Measurements from ENCODE around the gene TOPBP1. TPM values are rescaled to one million over a fixed set of nuclear protein-coding genes. Genes with fewer than 3 reads are reported as not detected.

Gene TOPBP1
- total RNA-seq, 1 experiment from 2014 or later: 34.3 TPM

DNA sequence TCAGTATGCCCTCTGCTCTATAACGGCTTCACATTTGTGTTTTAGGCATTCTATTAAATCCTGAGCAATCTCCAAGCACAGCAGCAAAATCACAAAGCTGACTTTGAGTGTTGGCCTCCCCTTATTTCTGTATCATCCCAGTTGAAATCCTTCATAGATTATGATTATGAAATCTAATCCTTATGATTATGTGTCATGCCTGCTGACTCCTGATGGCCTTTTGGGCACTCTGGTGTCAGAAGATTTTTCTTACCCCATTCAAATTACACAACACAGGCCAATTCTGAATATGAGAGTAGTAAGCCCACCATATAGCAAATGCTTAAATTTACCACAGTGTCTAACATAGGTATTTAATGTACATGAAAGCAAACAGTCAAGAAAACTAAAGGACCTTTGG lies 53.9 kb downstream of the TOPBP1 start:
- Mint-ChIP-seq H3K4me1 (no peaks in the 10 kb centered on the region), H3K36me3 (peaks cover 55% of the 10 kb centered on the region), H3K4me3 (no peak overlapping the region), H3K27ac (no peak overlapping the region), H3K27me3 (ENCODE audit: low read depth) (no peaks in the 10 kb centered on the region), H3K9me3 (no peaks in the 10 kb centered on the region)
- CTCF ChIA-PET: no interaction called here
- POLR2A ChIA-PET: no interaction called here
- DNase-seq (ENCODE audit: low spot score): no peak
- no peak for ATAC-seq
- TF ChIP-seq SP1 (CRISPR knock-in tag; conservative IDR thresholded peaks at IDR 0.05) (no peak), FOXP1 (CRISPR knock-in tag; IDR thresholded peaks at IDR 0.05; ENCODE audit: borderline replicate concordance) (no peak), TEAD4 (CRISPR knock-in tag; IDR thresholded peaks at IDR 0.05) (no peak), PRRX2 (CRISPR knock-in tag; IDR thresholded peaks at IDR 0.05) (no peak), ZNF138 (CRISPR knock-in tag; conservative IDR thresholded peaks at IDR 0.05) (no peak), TEAD1 (CRISPR knock-in tag; IDR thresholded peaks at IDR 0.05) (no peak), ZNF416 (CRISPR knock-in tag; IDR thresholded peaks at IDR 0.05) (no peak), ZNF121 (CRISPR knock-in tag; IDR thresholded peaks at IDR 0.05) (no peak), RELA (CRISPR knock-in tag; IDR thresholded peaks at IDR 0.05; ENCODE audit: borderline replicate concordance) (no peak), NR3C1 (CRISPR knock-in tag; conservative IDR thresholded peaks at IDR 0.05; ENCODE audit: low read depth) (no peak)
- TF ChIP-seq, protein P1, sequence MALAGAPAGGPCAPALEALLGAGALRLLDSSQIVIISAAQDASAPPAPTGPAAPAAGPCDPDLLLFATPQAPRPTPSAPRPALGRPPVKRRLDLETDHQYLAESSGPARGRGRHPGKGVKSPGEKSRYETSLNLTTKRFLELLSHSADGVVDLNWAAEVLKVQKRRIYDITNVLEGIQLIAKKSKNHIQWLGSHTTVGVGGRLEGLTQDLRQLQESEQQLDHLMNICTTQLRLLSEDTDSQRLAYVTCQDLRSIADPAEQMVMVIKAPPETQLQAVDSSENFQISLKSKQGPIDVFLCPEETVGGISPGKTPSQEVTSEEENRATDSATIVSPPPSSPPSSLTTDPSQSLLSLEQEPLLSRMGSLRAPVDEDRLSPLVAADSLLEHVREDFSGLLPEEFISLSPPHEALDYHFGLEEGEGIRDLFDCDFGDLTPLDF (CRISPR knock-in tag; IDR thresholded peaks at IDR 0.05): no peak
- TF ChIP-seq, protein P2, sequence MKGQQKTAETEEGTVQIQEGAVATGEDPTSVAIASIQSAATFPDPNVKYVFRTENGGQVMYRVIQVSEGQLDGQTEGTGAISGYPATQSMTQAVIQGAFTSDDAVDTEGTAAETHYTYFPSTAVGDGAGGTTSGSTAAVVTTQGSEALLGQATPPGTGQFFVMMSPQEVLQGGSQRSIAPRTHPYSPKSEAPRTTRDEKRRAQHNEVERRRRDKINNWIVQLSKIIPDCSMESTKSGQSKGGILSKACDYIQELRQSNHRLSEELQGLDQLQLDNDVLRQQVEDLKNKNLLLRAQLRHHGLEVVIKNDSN (CRISPR knock-in tag; IDR thresholded peaks at IDR 0.05): no peak
- TF ChIP-seq, protein P3, sequence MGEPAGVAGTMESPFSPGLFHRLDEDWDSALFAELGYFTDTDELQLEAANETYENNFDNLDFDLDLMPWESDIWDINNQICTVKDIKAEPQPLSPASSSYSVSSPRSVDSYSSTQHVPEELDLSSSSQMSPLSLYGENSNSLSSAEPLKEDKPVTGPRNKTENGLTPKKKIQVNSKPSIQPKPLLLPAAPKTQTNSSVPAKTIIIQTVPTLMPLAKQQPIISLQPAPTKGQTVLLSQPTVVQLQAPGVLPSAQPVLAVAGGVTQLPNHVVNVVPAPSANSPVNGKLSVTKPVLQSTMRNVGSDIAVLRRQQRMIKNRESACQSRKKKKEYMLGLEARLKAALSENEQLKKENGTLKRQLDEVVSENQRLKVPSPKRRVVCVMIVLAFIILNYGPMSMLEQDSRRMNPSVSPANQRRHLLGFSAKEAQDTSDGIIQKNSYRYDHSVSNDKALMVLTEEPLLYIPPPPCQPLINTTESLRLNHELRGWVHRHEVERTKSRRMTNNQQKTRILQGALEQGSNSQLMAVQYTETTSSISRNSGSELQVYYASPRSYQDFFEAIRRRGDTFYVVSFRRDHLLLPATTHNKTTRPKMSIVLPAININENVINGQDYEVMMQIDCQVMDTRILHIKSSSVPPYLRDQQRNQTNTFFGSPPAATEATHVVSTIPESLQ (CRISPR knock-in tag; IDR thresholded peaks at IDR 0.05): no peak

DNA sequence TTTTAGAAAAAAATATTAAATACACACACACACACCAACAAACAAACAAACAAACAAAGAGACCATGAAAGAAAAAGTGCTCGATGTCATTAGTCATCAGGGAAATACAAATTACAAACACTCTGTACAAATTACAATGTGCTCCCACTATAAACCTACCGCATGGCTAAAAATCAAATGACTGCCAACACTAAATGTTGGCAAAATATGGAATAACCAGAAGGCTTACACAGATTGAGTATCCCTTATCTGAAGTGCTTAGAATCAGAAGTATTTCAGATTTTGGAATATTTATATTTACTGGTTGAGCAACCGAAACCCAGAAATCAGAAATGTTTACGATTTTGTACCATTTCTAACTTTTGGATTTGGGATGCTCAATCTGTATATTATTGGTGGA lies 54.8 kb downstream of the TOPBP1 start:
- ChIA-PET CTCF (interaction anchor here (0.6 to 0.7 kb wide), 2 partner anchors 34 to 685 kb away, joined by 3 read pairs; partner anchors contain the start of gene CDV3), POLR2A (no interaction called here)
- Mint-ChIP-seq H3K4me1 (no peaks in the 10 kb centered on the region), H3K27me3 (ENCODE audit: low read depth) (no peaks in the 10 kb centered on the region), H3K27ac (no peak overlapping the region), H3K9me3 (no peaks in the 10 kb centered on the region), H3K4me3 (no peak overlapping the region), H3K36me3 (peaks cover 51% of the 10 kb centered on the region)
- ATAC-seq (no peak), DNase-seq (ENCODE audit: low spot score) (no peak)
- TF ChIP-seq GABPB1 (CRISPR knock-in tag; IDR thresholded peaks at IDR 0.05): no peak
- TF ChIP-seq HMGA2 (CRISPR knock-in tag; IDR thresholded peaks at IDR 0.05): no peak
- TF ChIP-seq, protein P4, sequence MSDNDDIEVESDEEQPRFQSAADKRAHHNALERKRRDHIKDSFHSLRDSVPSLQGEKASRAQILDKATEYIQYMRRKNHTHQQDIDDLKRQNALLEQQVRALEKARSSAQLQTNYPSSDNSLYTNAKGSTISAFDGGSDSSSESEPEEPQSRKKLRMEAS (CRISPR knock-in tag; IDR thresholded peaks at IDR 0.05): no peak
- TF ChIP-seq, protein P5, sequence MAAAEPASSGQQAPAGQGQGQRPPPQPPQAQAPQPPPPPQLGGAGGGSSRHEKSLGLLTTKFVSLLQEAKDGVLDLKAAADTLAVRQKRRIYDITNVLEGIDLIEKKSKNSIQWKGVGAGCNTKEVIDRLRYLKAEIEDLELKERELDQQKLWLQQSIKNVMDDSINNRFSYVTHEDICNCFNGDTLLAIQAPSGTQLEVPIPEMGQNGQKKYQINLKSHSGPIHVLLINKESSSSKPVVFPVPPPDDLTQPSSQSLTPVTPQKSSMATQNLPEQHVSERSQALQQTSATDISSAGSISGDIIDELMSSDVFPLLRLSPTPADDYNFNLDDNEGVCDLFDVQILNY (CRISPR knock-in tag; IDR thresholded peaks at IDR 0.05): no peak
- TF ChIP-seq NR3C1 (CRISPR knock-in tag; conservative IDR thresholded peaks at IDR 0.05; ENCODE audit: low read depth): no peak
- TF ChIP-seq, protein P6, sequence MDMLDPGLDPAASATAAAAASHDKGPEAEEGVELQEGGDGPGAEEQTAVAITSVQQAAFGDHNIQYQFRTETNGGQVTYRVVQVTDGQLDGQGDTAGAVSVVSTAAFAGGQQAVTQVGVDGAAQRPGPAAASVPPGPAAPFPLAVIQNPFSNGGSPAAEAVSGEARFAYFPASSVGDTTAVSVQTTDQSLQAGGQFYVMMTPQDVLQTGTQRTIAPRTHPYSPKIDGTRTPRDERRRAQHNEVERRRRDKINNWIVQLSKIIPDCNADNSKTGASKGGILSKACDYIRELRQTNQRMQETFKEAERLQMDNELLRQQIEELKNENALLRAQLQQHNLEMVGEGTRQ (CRISPR knock-in tag; IDR thresholded peaks at IDR 0.05): no peak
- no peak for TF ChIP-seq SP1 (CRISPR knock-in tag; conservative IDR thresholded peaks at IDR 0.05)
- TF ChIP-seq, protein P7, sequence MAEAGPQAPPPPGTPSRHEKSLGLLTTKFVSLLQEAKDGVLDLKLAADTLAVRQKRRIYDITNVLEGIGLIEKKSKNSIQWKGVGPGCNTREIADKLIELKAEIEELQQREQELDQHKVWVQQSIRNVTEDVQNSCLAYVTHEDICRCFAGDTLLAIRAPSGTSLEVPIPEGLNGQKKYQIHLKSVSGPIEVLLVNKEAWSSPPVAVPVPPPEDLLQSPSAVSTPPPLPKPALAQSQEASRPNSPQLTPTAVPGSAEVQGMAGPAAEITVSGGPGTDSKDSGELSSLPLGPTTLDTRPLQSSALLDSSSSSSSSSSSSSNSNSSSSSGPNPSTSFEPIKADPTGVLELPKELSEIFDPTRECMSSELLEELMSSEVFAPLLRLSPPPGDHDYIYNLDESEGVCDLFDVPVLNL (CRISPR knock-in tag; IDR thresholded peaks at IDR 0.05; ENCODE audit: borderline replicate concordance, low read depth): no peak
- TF ChIP-seq, protein P8, sequence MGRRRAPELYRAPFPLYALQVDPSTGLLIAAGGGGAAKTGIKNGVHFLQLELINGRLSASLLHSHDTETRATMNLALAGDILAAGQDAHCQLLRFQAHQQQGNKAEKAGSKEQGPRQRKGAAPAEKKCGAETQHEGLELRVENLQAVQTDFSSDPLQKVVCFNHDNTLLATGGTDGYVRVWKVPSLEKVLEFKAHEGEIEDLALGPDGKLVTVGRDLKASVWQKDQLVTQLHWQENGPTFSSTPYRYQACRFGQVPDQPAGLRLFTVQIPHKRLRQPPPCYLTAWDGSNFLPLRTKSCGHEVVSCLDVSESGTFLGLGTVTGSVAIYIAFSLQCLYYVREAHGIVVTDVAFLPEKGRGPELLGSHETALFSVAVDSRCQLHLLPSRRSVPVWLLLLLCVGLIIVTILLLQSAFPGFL (CRISPR knock-in tag; IDR thresholded peaks at IDR 0.05; ENCODE audit: borderline replicate concordance): no peak
- no peak for TF ChIP-seq ATF1 (CRISPR knock-in tag; IDR thresholded peaks at IDR 0.05)
- TF ChIP-seq, protein P9, sequence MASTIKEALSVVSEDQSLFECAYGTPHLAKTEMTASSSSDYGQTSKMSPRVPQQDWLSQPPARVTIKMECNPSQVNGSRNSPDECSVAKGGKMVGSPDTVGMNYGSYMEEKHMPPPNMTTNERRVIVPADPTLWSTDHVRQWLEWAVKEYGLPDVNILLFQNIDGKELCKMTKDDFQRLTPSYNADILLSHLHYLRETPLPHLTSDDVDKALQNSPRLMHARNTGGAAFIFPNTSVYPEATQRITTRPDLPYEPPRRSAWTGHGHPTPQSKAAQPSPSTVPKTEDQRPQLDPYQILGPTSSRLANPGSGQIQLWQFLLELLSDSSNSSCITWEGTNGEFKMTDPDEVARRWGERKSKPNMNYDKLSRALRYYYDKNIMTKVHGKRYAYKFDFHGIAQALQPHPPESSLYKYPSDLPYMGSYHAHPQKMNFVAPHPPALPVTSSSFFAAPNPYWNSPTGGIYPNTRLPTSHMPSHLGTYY (CRISPR knock-in tag; IDR thresholded peaks at IDR 0.05): no peak
- TF ChIP-seq NFYB (CRISPR knock-in tag; conservative IDR thresholded peaks at IDR 0.05; ENCODE audit: low read depth): no peak
